ENCODE data around the gene SCFD2. TPM values are rescaled to one million over a fixed set of nuclear protein-coding genes. Genes with fewer than 3 reads are reported as not detected.

The SCFD2 gene
- total RNA-seq, 1 experiment from 2014 or later, result 7.4 TPM

- in situ Hi-C loops (cut with HindIII; ENCODE audit: low pct_unique_long_range_greater_than_20kb, low sequenced_read_pairs), result no loop called here
- Histone ChIP-seq H3K4me1 (ENCODE audit: control insufficient read depth, insufficient read depth, low read length) (no peaks in the 10 kb centered on the region), H3K27ac (ENCODE audit: low read length) (no peak overlapping the region), H3K4me3 (ENCODE audit: low read depth in 2 of 2, low read length in 2 of 2) (no peak overlapping the region), H3K27me3 (ENCODE audit: control insufficient read depth, insufficient read depth, low read length) (no peaks in the 10 kb centered on the region), H3K9me3 (ENCODE audit: control insufficient read depth, insufficient read depth, low read depth, low read length) (no peaks in the 10 kb centered on the region), H3K36me3 (ENCODE audit: control insufficient read depth, insufficient read depth, low read length) (no peaks in the 10 kb centered on the region)
- ATAC-seq (no peak), DNase-seq (ENCODE audit: low read depth, low spot score) (no peak)
- BruUV-seq (replicated peaks), result no TSS peak
- intact Hi-C loops (cut with micrococcal nuclease; ENCODE audit: unreplicated experiment), result loop anchor here (10.0 kb wide), 1 partner anchor 178 kb away; no protein-coding TSS in a partner anchor
- TF ChIP-seq TCF7L2 (IDR thresholded peaks at IDR 0.05; ENCODE audit: low read depth, low read length), result no peak
- no peak for TF ChIP-seq POLR2AphosphoS5 (IDR thresholded peaks at IDR 0.05; ENCODE audit: low read depth, low read length)
- no peak for TF ChIP-seq SIN3A (IDR thresholded peaks at IDR 0.05; ENCODE audit: borderline replicate concordance, insufficient read depth, low read depth, low read length)
- no peak for TF ChIP-seq REST (IDR thresholded peaks at IDR 0.05; ENCODE audit: insufficient read depth in 1 of 2, low read depth in 2 of 2, low read length in 1 of 2)
- TF ChIP-seq CTCF (IDR thresholded peaks at IDR 0.05), result no peak
- ChIA-PET CTCF (no interaction called here), POLR2A (no interaction called here)
Measured at GRCh38 chr4:53193111-53193510, 172.8 kb downstream of the SCFD2 start.

- Histone ChIP-seq H3K4me1 (ENCODE audit: control insufficient read depth, insufficient read depth, low read length) (no peaks in the 10 kb centered on the region), H3K27ac (ENCODE audit: low read length) (no peak overlapping the region), H3K9me3 (ENCODE audit: control insufficient read depth, insufficient read depth, low read depth, low read length) (no peaks in the 10 kb centered on the region), H3K36me3 (ENCODE audit: control insufficient read depth, insufficient read depth, low read length) (no peaks in the 10 kb centered on the region), H3K4me3 (ENCODE audit: low read depth in 2 of 2, low read length in 2 of 2) (no peak overlapping the region), H3K27me3 (ENCODE audit: control insufficient read depth, insufficient read depth, low read length) (no peaks in the 10 kb centered on the region)
- in situ Hi-C loops (cut with HindIII; ENCODE audit: low pct_unique_long_range_greater_than_20kb, low sequenced_read_pairs) (no loop called here), intact Hi-C loops (cut with micrococcal nuclease; ENCODE audit: unreplicated experiment) (loop anchor here (10.0 kb wide), 1 partner anchor 178 kb away; no protein-coding TSS in a partner anchor)
- ChIA-PET POLR2A (no interaction called here), CTCF (no interaction called here)
- DNase-seq (ENCODE audit: low read depth, low spot score), result no peak
- TF ChIP-seq REST (IDR thresholded peaks at IDR 0.05; ENCODE audit: insufficient read depth in 1 of 2, low read depth in 2 of 2, low read length in 1 of 2) (no peak), CTCF (IDR thresholded peaks at IDR 0.05) (no peak)
- ATAC-seq, result no peak
- BruUV-seq (replicated peaks), result no TSS peak
Measured at GRCh38 chr4:53192496-53192895, 173.4 kb downstream of the SCFD2 start.
